Peyer's patch (tissue), 4 donors: ENCODE data around the gene USP17L27.
A peak's percentile ranks its signal among the peaks of the same experiment; 100 is the strongest.
"Not testable (repeated sequence)": the region's sequence is repeated elsewhere in the genome, so short reads cannot be mapped to it uniquely, and the experiment has no call there.

Experiments
- POLR2A ChIP-seq, 2 donors: fragments of 450-650 bp; IDR thresholded peaks; one replicate each; pipeline ENCODE4 v1.5.1; 2017; ENCODE audit warnings: antibody characterized with exemption in 2 of 2, mild to moderate bottlenecking in 2 of 2, moderate library complexity in 2 of 2
- TF ChIP-seq, protein P1 (sequence below), 6 experiments: fragments of 450-650 bp in 4 of 6; fragments of 200-600 bp in 2 of 6; sonication (generic) in 1 of 6; IDR thresholded peaks; one replicate each; pipeline ENCODE4 v1.5.1; 2017 to 2019; ENCODE audit warnings: antibody characterized with exemption in 6 of 6, mild to moderate bottlenecking in 3 of 6, moderate library complexity in 1 of 6

DNA sequence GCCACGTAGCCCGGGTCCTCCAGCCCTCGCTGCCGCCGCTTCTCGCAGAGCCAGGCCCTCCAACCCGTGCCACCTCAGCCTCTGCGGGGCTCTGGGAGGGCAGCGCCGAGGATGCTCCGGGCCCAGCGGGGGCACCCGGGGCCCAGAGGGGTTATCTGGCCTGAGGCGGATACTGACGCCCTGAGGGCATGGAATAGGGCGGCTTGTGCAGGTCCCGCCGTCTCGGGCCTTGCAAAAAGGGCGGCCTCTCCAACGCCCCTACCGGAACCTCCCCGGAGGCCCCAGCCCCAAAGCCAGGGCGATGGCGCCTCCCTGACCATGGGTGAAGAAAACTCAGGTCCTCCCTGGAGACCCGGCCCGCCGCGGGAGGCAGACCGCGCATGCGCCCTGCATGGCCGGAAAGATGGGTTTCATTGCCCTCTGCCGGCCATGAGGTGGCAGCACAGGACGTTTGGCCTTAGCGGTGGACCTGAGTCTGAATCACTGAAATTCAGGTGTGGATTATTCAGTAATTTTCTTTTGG is 37.1 kb downstream of the USP17L27 start:
- TF ChIP-seq POLR2A (IDR thresholded peaks at IDR 0.05), result not testable (repeated sequence)
- TF ChIP-seq, protein P1, sequence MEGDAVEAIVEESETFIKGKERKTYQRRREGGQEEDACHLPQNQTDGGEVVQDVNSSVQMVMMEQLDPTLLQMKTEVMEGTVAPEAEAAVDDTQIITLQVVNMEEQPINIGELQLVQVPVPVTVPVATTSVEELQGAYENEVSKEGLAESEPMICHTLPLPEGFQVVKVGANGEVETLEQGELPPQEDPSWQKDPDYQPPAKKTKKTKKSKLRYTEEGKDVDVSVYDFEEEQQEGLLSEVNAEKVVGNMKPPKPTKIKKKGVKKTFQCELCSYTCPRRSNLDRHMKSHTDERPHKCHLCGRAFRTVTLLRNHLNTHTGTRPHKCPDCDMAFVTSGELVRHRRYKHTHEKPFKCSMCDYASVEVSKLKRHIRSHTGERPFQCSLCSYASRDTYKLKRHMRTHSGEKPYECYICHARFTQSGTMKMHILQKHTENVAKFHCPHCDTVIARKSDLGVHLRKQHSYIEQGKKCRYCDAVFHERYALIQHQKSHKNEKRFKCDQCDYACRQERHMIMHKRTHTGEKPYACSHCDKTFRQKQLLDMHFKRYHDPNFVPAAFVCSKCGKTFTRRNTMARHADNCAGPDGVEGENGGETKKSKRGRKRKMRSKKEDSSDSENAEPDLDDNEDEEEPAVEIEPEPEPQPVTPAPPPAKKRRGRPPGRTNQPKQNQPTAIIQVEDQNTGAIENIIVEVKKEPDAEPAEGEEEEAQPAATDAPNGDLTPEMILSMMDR (IDR thresholded peaks at IDR 0.05), result peak in 4 of 6 experiments; percentile 42 to 65 (median 54)
